Kidney epithelial cell (primary cell): Measurements from ENCODE around the gene PACRG. TPM values are rescaled to one million over a fixed set of nuclear protein-coding genes. Genes with fewer than 3 reads are reported as not detected.
A peak's percentile ranks its signal among the peaks of the same experiment; 100 is the strongest.

ENCODE experiments used
- DNase-seq: peaks from one replicate; pipeline ENCODE4 v3.0.0-alpha.2; 2010; ENCODE audit warnings: low read depth
- H3K27me3 ChIP-seq: 2 replicates; pipeline ENCODE4 v1.6.0; 2011; ENCODE audit warnings: low read length; ENCODE audit not compliant: control insufficient read depth, insufficient read depth
- H3K36me3 ChIP-seq: 2 replicates; pipeline ENCODE4 v1.5.1; 2011; ENCODE audit warnings: low read length; ENCODE audit not compliant: control insufficient read depth, insufficient read depth
- H3K4me3 ChIP-seq: 2 replicates; pipeline ENCODE4 v1.5.1; 2011; ENCODE audit warnings: low read depth, mild to moderate bottlenecking, control low read depth, low read length
- CTCF ChIP-seq: IDR thresholded peaks from 2 replicates; pipeline ENCODE4 v1.5.1; 2011; ENCODE audit warnings: mild to moderate bottlenecking, moderate library complexity, low read length, control low read depth, inconsistent platforms; ENCODE audit not compliant: insufficient read depth, poor library complexity, severe bottlenecking
- total RNA-seq: library from RNA; depleted of rRNA; stranded (reverse); fragments of >200 nt; gene quantifications from 2 replicates; pipeline ENCODE4 v1.2.3, GENCODE V29; 2015

Gene PACRG
- total RNA-seq, 1 donor from 2014 or later = 0.29 TPM

GRCh38 chr6:163296835-163297519 is 569.2 kb downstream of the PACRG start:
- no peak for TF ChIP-seq CTCF
- H3K4me3 ChIP-seq = no peak overlapping the region
- DNase-seq = peak; percentile 18
- no peaks in the 10 kb centered on the region for H3K36me3 ChIP-seq
- no peaks in the 10 kb centered on the region for H3K27me3 ChIP-seq

- H3K4me3 ChIP-seq = no peak overlapping the region
- no peaks in the 10 kb centered on the region for H3K27me3 ChIP-seq
- no peak for TF ChIP-seq CTCF
- H3K36me3 ChIP-seq = no peaks in the 10 kb centered on the region
- no peak for DNase-seq
These were observed 570.5 kb downstream of the PACRG start for GRCh38 chr6:163298079-163298830.

- no peak for TF ChIP-seq CTCF
- DNase-seq = no peak
These were observed 573.1 kb downstream of the PACRG start for GRCh38 chr6:163300838-163301237.

GRCh38 chr6:163301726-163302635 is 574.2 kb downstream of the PACRG start:
- DNase-seq = no peak
- Histone ChIP-seq H3K27me3 (no peaks in the 10 kb centered on the region), H3K36me3 (no peaks in the 10 kb centered on the region), H3K4me3 (no peak overlapping the region)
- no peak for TF ChIP-seq CTCF

More at GRCh38 chr6:163300838-163301237, 573.1 kb downstream of the PACRG start:
- H3K36me3 ChIP-seq = no peaks in the 10 kb centered on the region
- no peaks in the 10 kb centered on the region for H3K27me3 ChIP-seq
- H3K4me3 ChIP-seq = no peak overlapping the region

- DNase-seq = no peak
- TF ChIP-seq CTCF = no peak
- Histone ChIP-seq H3K4me3 (no peak overlapping the region), H3K36me3 (no peaks in the 10 kb centered on the region), H3K27me3 (no peaks in the 10 kb centered on the region)
These were observed 575.0 kb downstream of the PACRG start for GRCh38 chr6:163302747-163303146.
